ENCODE measurements around the gene APOC3.
A peak's percentile ranks its signal among the peaks of the same experiment; 100 is the strongest.

The APOC3 gene

DNA sequence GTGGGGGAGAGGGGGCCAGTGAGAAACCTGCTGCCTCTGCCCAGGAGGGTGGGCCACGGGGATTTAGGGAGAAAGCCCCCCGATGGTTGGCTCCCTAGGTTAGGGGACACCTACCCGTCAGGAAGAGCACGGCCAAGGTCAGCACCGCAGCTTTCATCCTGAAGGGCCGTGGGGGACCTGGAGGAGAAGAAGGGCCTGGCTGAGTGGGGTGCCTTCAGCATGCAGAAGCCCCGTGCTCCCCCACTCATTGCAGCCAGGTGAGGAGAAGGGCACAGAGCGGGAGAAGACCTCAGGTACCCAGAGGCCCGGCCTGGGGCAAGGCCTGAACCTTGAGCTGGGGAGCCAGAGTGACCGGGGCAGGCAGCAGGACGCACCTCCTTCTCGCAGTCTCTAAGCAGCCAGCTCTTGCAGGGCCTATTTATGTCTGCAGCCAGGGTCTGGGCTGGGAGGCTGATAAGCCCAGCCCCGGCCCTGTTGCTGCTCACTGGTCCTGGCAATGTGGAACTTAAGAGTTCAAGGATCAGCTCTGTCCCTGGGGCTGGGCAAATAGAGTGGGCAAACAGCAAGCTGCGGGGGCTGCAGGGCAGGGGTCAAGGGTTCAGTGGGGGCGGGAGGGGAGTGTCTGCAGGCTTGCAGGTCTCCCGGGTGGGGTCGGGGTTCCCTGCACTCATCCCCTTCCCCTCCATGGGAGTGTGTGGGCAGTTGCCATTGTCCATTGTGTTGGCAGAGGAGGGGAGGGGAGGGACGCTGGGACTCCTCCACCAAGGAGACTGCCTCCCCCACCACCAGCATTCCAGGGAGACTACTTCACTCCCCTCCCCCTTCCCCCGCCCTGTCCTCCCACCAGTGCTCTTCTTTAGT is 7.8 kb downstream of the APOC3 start, which contains the start of gene APOA1:
TSS of gene APOA1 (minus strand) at position 392 of the 861 bp plus-strand sequence. CDS start at position 157, 235 bp downstream.
- H3K27me3 Mint-ChIP-seq (ENCODE audit: low read depth, poor library complexity), result peaks cover 17% of the 10 kb centered on the region
- no peaks in the 10 kb centered on the region for H3K36me3 Mint-ChIP-seq (ENCODE audit: low read depth)
- no peaks in the 10 kb centered on the region for H3K9me3 Mint-ChIP-seq
- H3K27ac Mint-ChIP-seq, result no peak within 1 kb of the TSS
- no peak within 1 kb of the TSS for H3K4me3 Mint-ChIP-seq
- peak; percentile 33 for DNase-seq
- TF ChIP-seq, protein P1, sequence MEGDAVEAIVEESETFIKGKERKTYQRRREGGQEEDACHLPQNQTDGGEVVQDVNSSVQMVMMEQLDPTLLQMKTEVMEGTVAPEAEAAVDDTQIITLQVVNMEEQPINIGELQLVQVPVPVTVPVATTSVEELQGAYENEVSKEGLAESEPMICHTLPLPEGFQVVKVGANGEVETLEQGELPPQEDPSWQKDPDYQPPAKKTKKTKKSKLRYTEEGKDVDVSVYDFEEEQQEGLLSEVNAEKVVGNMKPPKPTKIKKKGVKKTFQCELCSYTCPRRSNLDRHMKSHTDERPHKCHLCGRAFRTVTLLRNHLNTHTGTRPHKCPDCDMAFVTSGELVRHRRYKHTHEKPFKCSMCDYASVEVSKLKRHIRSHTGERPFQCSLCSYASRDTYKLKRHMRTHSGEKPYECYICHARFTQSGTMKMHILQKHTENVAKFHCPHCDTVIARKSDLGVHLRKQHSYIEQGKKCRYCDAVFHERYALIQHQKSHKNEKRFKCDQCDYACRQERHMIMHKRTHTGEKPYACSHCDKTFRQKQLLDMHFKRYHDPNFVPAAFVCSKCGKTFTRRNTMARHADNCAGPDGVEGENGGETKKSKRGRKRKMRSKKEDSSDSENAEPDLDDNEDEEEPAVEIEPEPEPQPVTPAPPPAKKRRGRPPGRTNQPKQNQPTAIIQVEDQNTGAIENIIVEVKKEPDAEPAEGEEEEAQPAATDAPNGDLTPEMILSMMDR (IDR thresholded peaks at IDR 0.05), result no peak
- H3K4me1 Mint-ChIP-seq, result peaks cover 45% of the 10 kb centered on the region

DNA sequence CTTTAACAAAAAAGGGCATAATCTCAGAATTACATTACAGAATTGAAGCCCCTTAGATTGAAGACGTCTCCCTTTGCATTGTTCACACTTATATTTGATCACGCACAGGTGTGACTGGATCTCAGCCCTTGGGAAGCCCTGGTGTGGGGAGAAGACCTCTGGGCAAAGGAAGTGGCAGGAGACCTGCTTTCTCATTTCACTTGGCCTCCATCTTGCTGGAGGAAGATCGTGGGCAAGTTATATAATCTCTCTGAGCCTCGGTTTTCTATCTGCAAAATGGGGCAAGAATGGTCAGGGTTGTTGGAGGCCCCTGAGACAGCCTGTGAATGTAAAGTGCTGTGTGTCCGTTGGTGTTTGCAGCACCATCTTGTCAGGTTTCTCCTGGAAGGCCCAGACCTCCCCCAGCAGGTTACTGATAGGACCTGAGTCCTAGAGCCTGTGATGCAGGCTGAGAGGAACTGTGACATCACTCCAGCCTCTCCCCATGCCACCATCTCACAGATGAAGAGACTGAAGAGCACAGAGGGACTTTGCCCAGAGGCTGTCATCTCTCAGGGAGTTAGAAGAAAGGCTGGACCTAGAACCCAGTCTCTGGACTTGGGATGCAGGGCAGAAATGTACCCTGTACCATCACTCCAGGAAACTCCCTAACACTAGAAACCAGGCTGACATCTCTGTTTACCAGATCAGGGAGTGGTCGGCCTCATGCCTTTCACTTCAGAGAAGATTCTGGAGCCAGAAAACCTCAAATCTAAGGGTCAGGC is 8.8 kb downstream of the APOC3 start:
- TF ChIP-seq, protein P1 (IDR thresholded peaks at IDR 0.05), result no peak
- peaks cover 45% of the 10 kb centered on the region for H3K4me1 Mint-ChIP-seq
- H3K27ac Mint-ChIP-seq, result no peak overlapping the region
- H3K9me3 Mint-ChIP-seq, result no peaks in the 10 kb centered on the region
- H3K4me3 Mint-ChIP-seq, result no peak overlapping the region
- no peak for DNase-seq
- H3K36me3 Mint-ChIP-seq (ENCODE audit: low read depth), result peaks cover 8% of the 10 kb centered on the region
- H3K27me3 Mint-ChIP-seq (ENCODE audit: low read depth, poor library complexity), result peaks cover 13% of the 10 kb centered on the region

GRCh38 chr11:116840224-116840745 is 10.6 kb downstream of the APOC3 start:
- H3K27ac Mint-ChIP-seq, result peak overlapping the region; percentile 54
- peaks cover 33% of the 10 kb centered on the region for H3K4me1 Mint-ChIP-seq
- DNase-seq, result no peak
- no peak overlapping the region for H3K4me3 Mint-ChIP-seq
- peaks cover 21% of the 10 kb centered on the region for H3K36me3 Mint-ChIP-seq (ENCODE audit: low read depth)
- TF ChIP-seq, protein P1 (IDR thresholded peaks at IDR 0.05), result no peak
- H3K27me3 Mint-ChIP-seq (ENCODE audit: low read depth, poor library complexity), result peaks cover 4% of the 10 kb centered on the region
- H3K9me3 Mint-ChIP-seq, result no peaks in the 10 kb centered on the region

DNA sequence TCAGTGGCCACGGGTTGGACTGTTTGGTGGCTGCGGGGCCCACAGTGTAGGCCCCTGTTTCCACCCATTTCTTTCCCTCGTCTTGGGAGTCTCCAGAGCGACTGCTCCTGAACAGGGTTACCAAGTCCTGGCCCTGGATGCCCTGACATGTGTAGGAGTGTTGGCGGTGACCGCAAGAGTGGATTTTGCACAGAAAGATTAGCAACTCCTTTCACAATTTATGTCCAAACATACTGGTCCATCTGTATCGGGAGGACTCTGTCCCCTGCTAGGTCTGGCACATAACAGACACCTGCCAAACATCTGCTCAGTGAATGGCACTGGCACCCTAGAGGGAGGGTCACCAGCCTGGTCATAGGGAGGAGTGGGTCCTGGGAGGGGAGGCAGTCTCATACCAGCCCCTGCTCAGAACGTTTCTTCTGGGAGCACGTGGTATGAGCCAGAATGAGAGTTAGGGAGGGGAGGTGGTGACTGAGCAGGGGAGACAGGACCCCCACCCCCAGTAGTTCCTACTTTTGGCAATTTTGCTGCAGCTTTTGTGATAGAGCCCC is 11.1 kb downstream of the APOC3 start:
- H3K36me3 Mint-ChIP-seq (ENCODE audit: low read depth), result peaks cover 23% of the 10 kb centered on the region
- no peak for DNase-seq
- H3K27me3 Mint-ChIP-seq (ENCODE audit: low read depth, poor library complexity), result no peaks in the 10 kb centered on the region
- H3K27ac Mint-ChIP-seq, result no peak overlapping the region
- no peak overlapping the region for H3K4me3 Mint-ChIP-seq
- H3K9me3 Mint-ChIP-seq, result no peaks in the 10 kb centered on the region
- H3K4me1 Mint-ChIP-seq, result peaks cover 29% of the 10 kb centered on the region
- TF ChIP-seq, protein P1 (IDR thresholded peaks at IDR 0.05), result no peak

DNA sequence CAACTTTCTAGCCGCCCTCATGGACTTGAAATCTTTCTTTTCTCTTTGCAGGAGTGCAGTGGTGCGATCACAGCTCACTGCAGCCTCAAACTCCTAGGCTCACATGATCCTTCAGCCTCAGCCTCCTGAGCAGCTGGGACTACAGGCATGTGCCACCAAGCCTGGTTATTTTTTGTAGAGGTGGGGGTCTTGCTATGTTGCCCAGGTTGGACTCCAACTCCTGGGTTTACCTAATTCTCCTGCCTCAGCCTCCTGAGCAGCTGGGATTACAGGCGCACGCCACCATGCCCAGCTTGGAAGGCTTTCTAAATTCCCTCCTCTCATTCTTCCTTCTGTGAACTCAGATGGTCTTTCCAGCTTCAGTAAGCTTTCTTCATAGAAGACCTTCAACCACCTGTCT is 12.4 kb downstream of the APOC3 start:
- TF ChIP-seq, protein P1 (IDR thresholded peaks at IDR 0.05), result no peak
- Mint-ChIP-seq H3K9me3 (no peaks in the 10 kb centered on the region), H3K4me1 (peaks cover 21% of the 10 kb centered on the region), H3K36me3 (ENCODE audit: low read depth) (peaks cover 36% of the 10 kb centered on the region), H3K27me3 (ENCODE audit: low read depth, poor library complexity) (no peaks in the 10 kb centered on the region), H3K4me3 (no peak overlapping the region), H3K27ac (peak overlapping the region; percentile 45)
- no peak for DNase-seq
